Esophagus muscularis mucosa (tissue), 4 donors: Measurements from ENCODE around the gene BAZ2B. TPM values are rescaled to one million over a fixed set of nuclear protein-coding genes. Genes with fewer than 3 reads are reported as not detected.
A peak's percentile ranks its signal among the peaks of the same experiment; 100 is the strongest.

Experiments
- DNase-seq: peaks from one replicate; pipeline ENCODE4 v3.0.0-alpha.2; 2017; ENCODE audit errors: extremely low spot score
- H3K27ac ChIP-seq, 4 donors: fragments of 200-600 bp; sonication (generic); replicated peaks in 1 of 4; 1 replicate in 3 of 4; 2 replicates in 1 of 4; pipeline ENCODE4 v1.5.1; 2016 to 2019; ENCODE audit warnings: mild to moderate bottlenecking in 1 of 4
- H3K27me3 ChIP-seq, 4 donors: fragments of 200-600 bp; sonication (generic); one replicate each; pipeline versions ENCODE4 v1.5.1 to v1.6.0; 2016 to 2019
- H3K36me3 ChIP-seq, 4 donors: fragments of 200-600 bp; sonication (generic); one replicate each; pipeline ENCODE4 v1.5.1; 2016 to 2019
- H3K4me1 ChIP-seq, 4 donors: fragments of 200-600 bp; sonication (generic); one replicate each; pipeline ENCODE4 v1.5.1; 2016 to 2019
- H3K4me3 ChIP-seq, 4 donors: fragments of 200-600 bp; sonication (generic); 1 replicate in 2 of 4; 2 replicates in 2 of 4; pipeline ENCODE4 v1.5.1; 2016 to 2019; ENCODE audit warnings: mild to moderate bottlenecking in 4 of 4, moderate library complexity in 1 of 4
- H3K9me3 ChIP-seq, 4 donors: fragments of 200-600 bp; sonication (generic); 1 replicate in 3 of 4; 2 replicates in 1 of 4; pipeline ENCODE4 v1.5.1; 2016 to 2019
- CTCF ChIP-seq, 3 experiments: fragments of 200-600 bp in 2 of 3; fragments of 450-650 bp in 1 of 3; sonication (generic) in 2 of 3; IDR thresholded peaks; one replicate each; pipeline ENCODE4 v1.5.1; 2017 to 2019; ENCODE audit warnings: antibody characterized with exemption in 3 of 3, mild to moderate bottlenecking in 2 of 3, moderate library complexity in 1 of 3
- EP300 ChIP-seq: sonication (generic); formaldehyde crosslinking; IDR thresholded peaks from one replicate; pipeline ENCODE4 v1.6.1; 2017; ENCODE audit warnings: antibody characterized with exemption
- POLR2A ChIP-seq: fragments of 450-650 bp; IDR thresholded peaks from one replicate; pipeline ENCODE4 v1.6.1; 2017; ENCODE audit warnings: antibody characterized with exemption, moderate library complexity, mild to moderate bottlenecking, low read depth
- POLR2AphosphoS5 ChIP-seq, 2 donors: sonication (generic); formaldehyde crosslinking; IDR thresholded peaks; one replicate each; pipeline ENCODE4 v1.6.1; 2017; ENCODE audit warnings: antibody characterized with exemption in 2 of 2
- WGBS: methylation state at CpG from one replicate; pipeline ENCODE4 v1.1.5; 2018; 5-methylcytosine and 5-hydroxymethylcytosine counted together
- intact Hi-C: fragments of 100-400 bp; cut with DNase I; formaldehyde crosslinking; loops from one replicate; pipeline ENCODE4 v1.15.1; 2023
- total RNA-seq, 4 donors: library from RNA; depleted of rRNA; stranded (reverse); fragments of >200 nt; gene quantifications; one replicate each; pipeline versions ENCODE4 v1.1.0 to v1.2.1, GENCODE V29; 2016

BAZ2B gene
- total RNA-seq, 4 donors from 2014 or later, result 76.3 to 97.2 (median 91.0) TPM

GRCh38 chr2:159561786-159562185, 54.6 kb downstream of the BAZ2B start:
- no peak overlapping the region for H3K27ac ChIP-seq
- no peaks in the 10 kb centered on the region for H3K27me3 ChIP-seq
- intact Hi-C loops, result no loop called here
- H3K4me1 ChIP-seq, result peaks cover 0 to 12% (median 7%) of the 10 kb centered on the region in 4 donors
- WGBS, result 87% methylated on average over 2 of the region's 2 CpGs
- no peak for DNase-seq
- H3K36me3 ChIP-seq, result no peaks in the 10 kb centered on the region
- no peaks in the 10 kb centered on the region for H3K9me3 ChIP-seq
- no peak for TF ChIP-seq EP300
- no peak for TF ChIP-seq POLR2A
- no peak for TF ChIP-seq POLR2AphosphoS5 (IDR thresholded peaks at IDR 0.05)
- no peak for TF ChIP-seq CTCF (IDR thresholded peaks at IDR 0.05)
- H3K4me3 ChIP-seq, result no peak overlapping the region

- TF ChIP-seq POLR2AphosphoS5 (IDR thresholded peaks at IDR 0.05), result no peak
- no peak for TF ChIP-seq POLR2A
- TF ChIP-seq EP300, result no peak
- Histone ChIP-seq H3K36me3 (no peaks in the 10 kb centered on the region), H3K4me3 (no peak overlapping the region), H3K4me1 (peaks cover 0 to 12% (median 7%) of the 10 kb centered on the region in 4 donors), H3K9me3 (no peaks in the 10 kb centered on the region), H3K27me3 (no peaks in the 10 kb centered on the region), H3K27ac (no peak overlapping the region)
- DNase-seq, result no peak
- intact Hi-C loops, result no loop called here
Observed at GRCh38 chr2:159561242-159561641, 55.1 kb downstream of the BAZ2B start.

GRCh38 chr2:159559034-159559433, 57.3 kb downstream of the BAZ2B start:
- TF ChIP-seq POLR2AphosphoS5 (IDR thresholded peaks at IDR 0.05) (no peak), CTCF (IDR thresholded peaks at IDR 0.05) (no peak), EP300 (no peak), POLR2A (no peak)
- peaks cover 0 to 12% (median 7%) of the 10 kb centered on the region in 4 donors for H3K4me1 ChIP-seq
- no peak overlapping the region for H3K4me3 ChIP-seq
- no peaks in the 10 kb centered on the region for H3K36me3 ChIP-seq
- no peak overlapping the region for H3K27ac ChIP-seq
- no peaks in the 10 kb centered on the region for H3K27me3 ChIP-seq
- no peak for DNase-seq
- intact Hi-C loops, result no loop called here
- 91% methylated on average over 4 of the region's 4 CpGs for WGBS
- no peaks in the 10 kb centered on the region for H3K9me3 ChIP-seq

- Histone ChIP-seq H3K9me3 (no peaks in the 10 kb centered on the region), H3K27me3 (no peaks in the 10 kb centered on the region), H3K4me3 (no peak overlapping the region), H3K36me3 (no peaks in the 10 kb centered on the region), H3K4me1 (peaks cover 0 to 12% (median 7%) of the 10 kb centered on the region in 4 donors), H3K27ac (no peak overlapping the region)
- no peak for DNase-seq
- WGBS, result 98% methylated on average over 4 of the region's 4 CpGs
- TF ChIP-seq POLR2A (no peak), CTCF (IDR thresholded peaks at IDR 0.05) (no peak), EP300 (no peak), POLR2AphosphoS5 (IDR thresholded peaks at IDR 0.05) (no peak)
- intact Hi-C loops, result no loop called here
Observed at GRCh38 chr2:159558479-159558878, 57.9 kb downstream of the BAZ2B start.

- WGBS, result 90% methylated on average over 5 of the region's 5 CpGs
- no peak overlapping the region for H3K4me3 ChIP-seq
- no peaks in the 10 kb centered on the region for H3K9me3 ChIP-seq
- no peaks in the 10 kb centered on the region for H3K36me3 ChIP-seq
- no peaks in the 10 kb centered on the region for H3K27me3 ChIP-seq
- TF ChIP-seq EP300, result no peak
- peak; percentile 25 to 51 (median 38) for TF ChIP-seq CTCF (IDR thresholded peaks at IDR 0.05)
- DNase-seq, result no peak
- H3K27ac ChIP-seq, result no peak overlapping the region
- H3K4me1 ChIP-seq, result peaks cover 0 to 12% (median 7%) of the 10 kb centered on the region in 4 donors
- intact Hi-C loops, result no loop called here
Observed at GRCh38 chr2:159557437-159558034, 58.8 kb downstream of the BAZ2B start.
